NCI-H1048 (cell line): ENCODE results near the gene ABR.

ENCODE experiments used
- DNase-seq: peaks from one replicate; lab custom pipeline; 2025; lab: John Stamatoyannopoulos, UW

Gene ABR

DNA sequence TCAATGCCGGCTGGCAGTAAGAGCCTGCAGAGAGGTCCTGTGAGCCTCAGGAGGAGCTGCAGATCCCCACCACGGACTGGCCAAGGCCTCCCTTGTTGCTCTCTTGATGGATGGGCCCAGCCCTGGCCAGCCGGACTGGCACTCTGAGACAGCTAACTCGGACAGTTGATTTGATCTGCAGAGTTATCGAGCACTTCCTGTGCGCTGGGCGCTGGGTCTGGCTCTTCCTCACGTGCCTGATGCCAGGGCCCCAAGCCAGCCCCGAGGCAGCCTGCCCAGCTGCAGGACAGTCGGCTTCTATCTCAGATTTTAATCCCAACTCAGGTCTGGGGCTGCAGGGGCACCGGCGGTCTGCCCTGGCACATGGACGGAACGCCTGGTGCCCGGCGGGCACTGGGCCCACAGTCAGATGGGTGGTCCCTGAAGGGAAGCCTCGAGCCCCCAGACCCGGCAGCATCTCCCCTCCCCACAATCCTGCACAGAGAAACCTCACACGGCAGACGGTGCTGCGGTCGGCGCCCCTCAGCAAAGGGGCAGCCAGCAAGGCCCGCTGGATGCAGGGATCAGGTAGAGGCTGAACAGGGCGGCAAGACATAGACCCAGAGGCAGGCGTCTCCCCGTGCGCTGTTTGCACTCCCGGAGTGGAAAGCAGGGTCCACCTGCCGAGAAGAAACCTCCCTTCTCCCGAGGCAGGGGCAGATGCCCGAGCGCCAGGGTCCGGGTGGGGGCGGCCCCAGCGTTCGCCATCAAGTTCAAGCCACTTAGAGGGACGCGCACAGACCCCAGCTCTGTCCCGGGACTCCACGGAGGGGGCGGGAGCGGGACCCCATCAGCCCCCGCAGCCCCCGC lies 148.9 kb downstream of the ABR start:
- DNase-seq = no peak

DNA sequence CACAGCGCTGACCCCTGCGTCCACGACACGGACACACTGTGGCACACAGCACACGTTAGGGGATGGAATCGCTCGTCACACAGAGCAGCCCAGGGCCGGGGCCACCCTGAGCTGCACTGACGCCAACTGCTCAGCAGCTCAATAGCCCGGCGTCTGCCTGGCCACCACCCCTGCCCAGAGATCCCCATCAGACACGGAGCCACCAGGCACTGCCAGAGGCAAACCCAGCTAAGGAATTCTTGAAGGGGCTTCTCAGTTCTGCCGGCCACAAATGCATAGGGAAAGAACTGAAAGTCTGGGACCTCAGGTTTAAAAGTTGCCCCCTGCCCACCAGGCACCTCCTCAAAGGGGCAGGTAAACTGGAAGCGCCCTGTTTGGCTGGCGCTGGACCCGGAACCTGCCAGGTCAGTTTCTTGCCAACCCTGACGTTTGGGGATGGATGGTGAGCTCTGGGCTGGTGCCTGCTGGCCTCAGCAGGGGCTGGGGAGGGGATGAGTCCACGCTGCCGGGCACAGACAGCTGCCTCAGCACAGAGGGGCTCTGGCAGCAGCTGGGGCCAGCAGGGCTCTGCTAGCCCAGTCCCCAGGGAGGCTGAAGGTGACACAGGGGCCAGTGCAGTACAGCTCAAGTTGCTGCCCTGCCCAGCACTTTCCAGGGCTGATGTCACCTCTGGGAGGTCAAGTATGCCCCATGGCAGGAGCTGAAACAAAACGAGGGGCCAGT lies 149.7 kb downstream of the ABR start:
- DNase-seq = no peak

DNA sequence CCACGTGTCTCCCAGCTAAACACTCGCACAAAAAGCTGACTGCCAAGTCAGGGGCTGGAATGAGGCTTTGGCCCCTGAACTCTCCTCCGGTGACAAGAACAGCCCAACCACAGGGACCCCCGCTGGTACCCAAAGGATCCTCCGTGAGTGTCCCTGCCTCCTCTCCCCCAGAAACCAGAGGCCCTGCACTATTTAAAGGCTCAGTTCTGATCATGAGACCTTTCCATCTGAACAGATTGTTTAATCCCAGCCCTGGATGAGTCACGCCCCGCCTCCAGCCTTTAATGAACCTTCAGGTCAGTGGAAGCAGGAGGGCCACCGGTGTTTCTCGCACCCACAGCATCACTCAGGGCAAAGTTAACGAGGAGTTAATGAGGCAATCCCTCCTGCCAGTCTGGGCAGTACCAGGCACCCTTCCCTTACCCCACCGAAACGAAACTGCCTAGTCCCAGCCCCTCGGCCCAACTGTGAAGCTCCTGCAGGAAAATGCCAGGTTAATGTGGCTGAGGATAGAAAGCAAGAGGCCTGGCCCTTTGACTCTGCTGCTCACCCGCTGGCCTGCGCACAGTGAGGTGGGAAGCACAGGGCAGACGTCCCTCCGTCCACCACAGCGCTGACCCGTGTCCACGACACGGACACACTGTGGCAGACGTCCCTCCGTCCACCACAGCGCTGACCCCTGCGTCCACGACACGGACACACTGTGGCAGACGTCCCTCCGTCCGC lies 150.4 kb downstream of the ABR start:
- no peak for DNase-seq

- no peak for DNase-seq
Observed at GRCh38 chr17:1027044-1027443, 152.7 kb downstream of the ABR start.

DNA sequence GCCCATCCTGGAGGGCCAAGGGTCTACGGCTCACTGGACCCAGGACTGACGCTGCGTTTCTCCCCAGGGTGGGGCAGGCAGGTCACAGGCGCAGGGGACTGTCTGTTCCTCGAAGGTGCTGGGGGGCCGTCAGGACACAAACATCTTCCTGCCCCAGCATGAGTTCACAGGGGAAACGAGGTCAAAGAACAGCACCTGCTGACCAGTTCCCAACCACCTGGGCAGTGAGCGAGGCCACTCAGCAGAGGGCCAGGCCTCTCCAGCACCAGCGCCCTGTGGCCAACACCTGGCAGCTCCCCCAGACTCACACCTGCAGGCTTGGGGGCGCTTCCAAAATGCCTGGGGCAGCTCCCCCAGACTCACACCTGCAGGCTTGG lies 153.2 kb downstream of the ABR start:
- no peak for DNase-seq

DNA sequence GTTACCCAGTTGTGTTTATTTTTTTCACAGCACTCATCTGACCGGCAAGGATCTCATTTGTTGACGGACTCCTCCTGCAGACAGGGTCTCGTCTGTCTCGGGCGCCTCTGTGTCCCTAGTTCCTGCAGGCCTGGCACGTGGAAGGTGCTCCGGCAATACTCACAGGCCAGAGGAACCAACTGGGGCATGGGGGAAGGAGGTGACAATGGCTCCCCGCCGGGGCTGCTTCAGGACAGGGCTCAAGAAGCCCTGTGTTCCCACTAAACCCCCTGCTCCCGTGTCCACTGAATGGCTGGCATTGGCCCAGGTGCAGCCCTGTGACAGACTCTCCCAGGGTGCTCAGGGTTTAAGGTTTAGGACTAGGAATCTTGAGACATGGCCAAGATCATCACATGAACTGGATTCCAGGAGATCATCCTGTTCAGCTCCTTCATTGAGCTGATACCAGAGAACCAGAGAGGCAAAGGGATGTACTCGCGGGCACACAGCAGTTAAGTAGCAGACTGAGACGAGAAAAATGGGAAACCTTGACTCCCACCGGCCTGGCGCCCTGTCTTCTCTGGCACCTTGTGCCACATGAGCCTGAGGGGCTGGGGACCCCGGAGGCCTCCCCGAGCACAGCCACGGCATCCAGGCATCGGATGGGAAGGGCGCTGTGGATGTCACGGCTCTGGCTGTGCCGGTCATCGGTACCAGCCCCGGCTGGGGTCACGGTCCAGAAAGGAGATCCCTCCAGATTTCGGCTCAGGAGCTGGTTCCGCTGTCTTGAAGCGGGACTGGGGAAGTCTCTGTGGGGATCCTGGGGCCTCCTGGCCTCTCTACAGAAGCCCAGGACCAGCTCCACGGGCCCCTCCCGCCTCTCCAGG lies 153.8 kb downstream of the ABR start:
- DNase-seq = no peak

- DNase-seq = no peak
Observed at GRCh38 chr17:1024076-1024475, 155.7 kb downstream of the ABR start.

GRCh38 chr17:1022278-1023024 lies 157.3 kb downstream of the ABR start:
- DNase-seq = no peak

DNA sequence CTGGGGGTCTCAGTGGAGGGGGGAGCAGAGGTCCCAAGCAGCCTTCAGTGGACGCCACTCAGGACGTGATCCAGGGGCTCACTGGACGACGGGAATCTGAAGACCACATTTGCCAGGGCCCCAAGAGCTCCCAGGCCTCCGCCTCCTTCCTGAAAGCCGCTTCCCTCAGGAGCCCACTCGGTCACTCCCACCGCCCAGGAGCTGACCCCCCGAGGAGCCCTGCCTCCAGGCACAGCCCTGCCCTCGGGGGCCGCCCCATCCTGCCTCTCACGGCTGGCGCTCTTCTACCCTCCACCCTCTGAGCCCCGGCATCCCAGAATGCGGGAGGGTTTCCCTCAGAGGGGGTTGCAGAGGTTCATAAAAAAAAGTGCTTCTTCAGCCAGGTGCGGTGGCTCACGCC lies 158.6 kb downstream of the ABR start:
- no peak for DNase-seq

DNA sequence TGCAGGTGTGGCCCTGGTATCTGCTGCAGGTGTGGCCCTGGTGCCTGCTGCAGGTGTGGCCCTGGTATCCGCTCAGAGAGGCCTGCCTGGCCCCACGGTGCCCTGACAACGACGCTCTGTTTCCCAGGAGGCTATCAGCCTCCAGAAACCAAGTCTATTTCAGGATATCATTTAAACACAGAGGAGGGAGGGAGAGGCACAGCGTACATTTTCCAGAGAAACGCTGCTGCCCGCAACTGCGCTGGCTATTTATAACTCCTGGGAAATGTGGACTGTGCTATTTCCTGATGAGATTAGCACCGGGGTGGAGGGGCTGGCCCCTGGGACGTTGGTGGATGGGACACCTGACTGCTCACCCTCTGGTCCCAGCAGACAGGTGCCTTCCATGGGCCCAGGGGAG lies 160.3 kb downstream of the ABR start:
- no peak for DNase-seq

- DNase-seq = no peak
Observed at GRCh38 chr17:1018547-1018946, 161.2 kb downstream of the ABR start.

- no peak for DNase-seq
Observed at GRCh38 chr17:1013729-1014090, 166.1 kb downstream of the ABR start.

- DNase-seq = no peak
Observed at GRCh38 chr17:1012823-1013728, 166.7 kb downstream of the ABR start.

- DNase-seq = no peak
Observed at GRCh38 chr17:1011760-1012735, 167.7 kb downstream of the ABR start.

DNA sequence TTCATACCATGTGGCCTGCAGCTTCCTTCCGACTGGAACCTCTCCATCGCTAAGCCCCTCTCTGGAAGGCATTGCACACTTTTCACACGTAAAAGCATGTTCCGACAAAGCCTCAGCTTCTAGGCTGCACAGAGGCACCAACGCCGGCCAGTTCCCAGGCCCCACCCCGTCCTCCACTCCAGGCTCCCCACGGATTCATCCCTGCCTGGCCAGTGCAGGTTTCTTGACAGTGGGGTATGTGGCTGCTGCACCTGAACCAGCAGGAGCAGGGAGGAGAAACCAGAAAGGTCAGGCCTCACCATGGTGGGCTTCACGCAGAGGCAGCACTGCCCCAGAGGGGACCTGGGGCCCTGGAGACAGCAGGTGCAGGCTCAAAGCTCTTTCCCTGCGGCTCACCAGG lies 168.6 kb downstream of the ABR start:
- DNase-seq = no peak

DNA sequence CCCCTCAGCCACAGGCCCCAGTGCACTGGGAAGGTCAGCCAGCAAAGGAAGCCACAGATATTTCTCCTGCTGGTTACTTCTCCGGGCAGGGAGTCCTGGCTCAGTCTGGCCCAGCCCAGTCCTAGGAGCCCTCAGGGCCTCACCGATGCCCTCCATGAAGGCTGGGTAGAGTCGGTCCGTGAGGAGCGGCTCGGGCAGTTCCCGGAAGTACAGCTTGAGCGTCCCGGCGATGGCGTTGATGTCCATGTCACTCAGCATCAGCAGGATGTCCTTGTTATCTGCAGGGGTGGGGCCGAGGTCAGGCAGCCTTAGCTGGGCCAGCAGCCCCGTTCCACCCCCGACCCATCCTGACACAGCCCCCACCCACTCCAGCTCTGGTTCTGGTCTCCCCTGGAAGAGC lies 169.2 kb downstream of the ABR start:
- no peak for DNase-seq

- no peak for DNase-seq
Observed at GRCh38 chr17:1010086-1010450, 169.7 kb downstream of the ABR start.

GRCh38 chr17:1009229-1010085 lies 170.3 kb downstream of the ABR start:
- DNase-seq = no peak
